Measurements from ENCODE around the gene PNLIPRP2.

DNA sequence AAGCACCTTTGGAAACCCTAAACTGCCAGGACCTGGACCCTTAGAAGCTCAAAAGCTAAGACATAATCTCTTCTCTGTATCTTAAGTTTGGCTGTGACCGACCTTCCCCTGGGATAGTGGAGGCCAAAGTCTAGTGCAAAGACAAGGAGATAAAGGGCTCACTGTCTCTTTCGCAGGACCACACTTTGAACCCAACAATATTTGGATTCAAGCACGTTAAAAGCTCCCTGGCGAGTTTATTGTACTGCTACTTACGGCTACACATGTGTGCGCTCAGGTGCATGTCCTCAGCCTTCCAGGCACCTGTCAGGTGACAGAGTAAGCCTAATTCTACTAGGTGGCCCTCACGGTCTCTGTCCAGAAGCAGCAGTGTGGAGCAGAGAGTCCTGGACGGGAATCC lies 55.9 kb downstream of the PNLIPRP2 start:
- TF ChIP-seq POLR2AphosphoS5 (IDR thresholded peaks at IDR 0.05; ENCODE audit: borderline replicate concordance, low read depth, low read length) = no peak
- TF ChIP-seq EZH2 (IDR thresholded peaks at IDR 0.05) = no peak

Data from SK-N-MC (cell line).